Body of pancreas (tissue), 4 donors: ENCODE results near the gene PLD6. TPM values are rescaled to one million over a fixed set of nuclear protein-coding genes. Genes with fewer than 3 reads are reported as not detected.

Source experiments
- ATAC-seq: fragments of 150-250 bp; one replicate; pipeline ENCODE4 v1.9.1; 2016
- DNase-seq, 4 donors: peaks; one replicate each; pipeline ENCODE4 v3.0.0-alpha.2; 2019
- H3K27ac ChIP-seq, 4 donors: fragments of 200-600 bp; sonication (generic); 1 replicate in 3 of 4; 2 replicates in 1 of 4; pipeline versions ENCODE4 v1.5.1 to v1.6.1; 2016 to 2019; ENCODE audit warnings: mild to moderate bottlenecking in 1 of 4, mixed read lengths in 1 of 4, moderate library complexity in 1 of 4
- H3K27me3 ChIP-seq, 2 donors: fragments of 200-600 bp; sonication (generic); one replicate each; pipeline ENCODE4 v1.6.0; 2016; ENCODE audit warnings: mild to moderate bottlenecking in 1 of 2
- H3K36me3 ChIP-seq, 2 donors: fragments of 200-600 bp; sonication (generic); replicated peaks in 1 of 2; 2 replicates each; pipeline ENCODE4 v1.5.1; 2016; ENCODE audit warnings: low read depth in 2 of 2; ENCODE audit not compliant: insufficient read depth in 1 of 2
- H3K4me1 ChIP-seq: fragments of 200-600 bp; sonication (generic); one replicate; pipeline ENCODE4 v1.6.0; 2016
- H3K4me3 ChIP-seq, 2 donors: fragments of 200-600 bp; sonication (generic); 1 replicate in 1 of 2; 2 replicates in 1 of 2; pipeline ENCODE4 v1.5.1; 2016 to 2019
- H3K9me3 ChIP-seq, 3 donors: fragments of 200-600 bp; sonication (generic); 1 replicate in 2 of 3; 2 replicates in 1 of 3; pipeline ENCODE4 v1.5.1; 2016
- CTCF ChIP-seq, 7 experiments: fragments of 450-650 bp in 4 of 7; fragments of 200-600 bp in 3 of 7; sonication (generic) in 3 of 7; IDR thresholded peaks; one replicate each; pipeline ENCODE4 v1.5.1; 2016 to 2019; ENCODE audit warnings: antibody characterized with exemption in 7 of 7
- POLR2A ChIP-seq, 3 donors: fragments of 450-650 bp; IDR thresholded peaks; one replicate each; pipeline ENCODE4 v1.6.1; 2016; ENCODE audit warnings: antibody characterized with exemption in 3 of 3, mild to moderate bottlenecking in 2 of 3
- WGBS, 2 donors: methylation state at CpG; one replicate each; pipeline ENCODE4 v1.1.5; 2017; 5-methylcytosine and 5-hydroxymethylcytosine counted together
- intact Hi-C: fragments of 100-400 bp; cut with DNase I; formaldehyde crosslinking; loops from one replicate; pipeline ENCODE4 v1.15.1; 2023
- total RNA-seq, 2 donors: library from RNA; depleted of rRNA; stranded (reverse); fragments of >200 nt; gene quantifications; one replicate each; pipeline ENCODE4 v1.1.0, GENCODE V29; 2016

The PLD6 gene
- total RNA-seq, 2 donors from 2014 or later, result 3.6 to 6.6 TPM

GRCh38 chr17:17180141-17180603, 26.0 kb downstream of the PLD6 start:
- TF ChIP-seq CTCF (IDR thresholded peaks at IDR 0.05), result no peak
- no peak for TF ChIP-seq POLR2A (IDR thresholded peaks at IDR 0.05)
- peaks cover 2% of the 10 kb centered on the region for H3K4me1 ChIP-seq

GRCh38 chr17:17179371-17179827, 26.7 kb downstream of the PLD6 start:
- no peaks in the 10 kb centered on the region for H3K9me3 ChIP-seq
- TF ChIP-seq POLR2A (IDR thresholded peaks at IDR 0.05), result no peak
- no peak for TF ChIP-seq CTCF (IDR thresholded peaks at IDR 0.05)
- no peak overlapping the region for H3K4me3 ChIP-seq
- no peak for ATAC-seq
- peaks cover 14 to 40% of the 10 kb centered on the region in 2 donors for H3K36me3 ChIP-seq
- no peak for DNase-seq
- intact Hi-C loops, result no loop called here
- no peaks in the 10 kb centered on the region for H3K4me1 ChIP-seq
- WGBS, 2 donors, result 91 to 100% methylated on average over 2 of the region's 2 CpGs
- no peaks in the 10 kb centered on the region for H3K27me3 ChIP-seq
- no peak overlapping the region for H3K27ac ChIP-seq

More at GRCh38 chr17:17180141-17180603, 26.0 kb downstream of the PLD6 start:
- DNase-seq, result no peak
- WGBS, 2 donors, result 94 to 100% methylated on average over 3 to 9 of the region's 9 CpGs
- Histone ChIP-seq H3K27me3 (no peaks in the 10 kb centered on the region), H3K4me3 (no peak overlapping the region), H3K27ac (no peak overlapping the region), H3K9me3 (no peaks in the 10 kb centered on the region), H3K36me3 (peaks cover 14 to 38% of the 10 kb centered on the region in 2 donors)
- ATAC-seq, result no peak
- intact Hi-C loops, result no loop called here

- no peak for TF ChIP-seq POLR2A (IDR thresholded peaks at IDR 0.05)
- no peak for TF ChIP-seq CTCF (IDR thresholded peaks at IDR 0.05)
- peaks cover 5% of the 10 kb centered on the region for H3K4me1 ChIP-seq
- ATAC-seq (no peak), DNase-seq (no peak)
- peaks cover 20 to 40% of the 10 kb centered on the region in 2 donors for H3K36me3 ChIP-seq
- WGBS, 2 donors, result 93 to 94% methylated on average over 12 of the region's 12 CpGs
- no peaks in the 10 kb centered on the region for H3K27me3 ChIP-seq
- intact Hi-C loops, result no loop called here
- no peak overlapping the region for H3K27ac ChIP-seq
- H3K4me3 ChIP-seq, result no peak overlapping the region
- H3K9me3 ChIP-seq, result no peaks in the 10 kb centered on the region
Observed at GRCh38 chr17:17177176-17177575, 29.0 kb downstream of the PLD6 start.

- H3K36me3 ChIP-seq, result peaks cover 19 to 44% of the 10 kb centered on the region in 2 donors
- no peak for DNase-seq
- no peak for ATAC-seq
- TF ChIP-seq POLR2A (IDR thresholded peaks at IDR 0.05), result no peak
- TF ChIP-seq CTCF (IDR thresholded peaks at IDR 0.05), result no peak
- H3K27ac ChIP-seq, result no peak overlapping the region
- H3K4me3 ChIP-seq, result no peak overlapping the region
- no peaks in the 10 kb centered on the region for H3K9me3 ChIP-seq
- peaks cover 5% of the 10 kb centered on the region for H3K4me1 ChIP-seq
- intact Hi-C loops, result no loop called here
- H3K27me3 ChIP-seq, result no peaks in the 10 kb centered on the region
- WGBS, 2 donors, result 95 to 97% methylated on average over 12 of the region's 12 CpGs
Observed at GRCh38 chr17:17176341-17176740, 29.8 kb downstream of the PLD6 start.

- no peak for TF ChIP-seq CTCF (IDR thresholded peaks at IDR 0.05)
- TF ChIP-seq POLR2A (IDR thresholded peaks at IDR 0.05), result no peak
- peaks cover 5% of the 10 kb centered on the region for H3K4me1 ChIP-seq
- DNase-seq (no peak), ATAC-seq (no peak)
- no peak overlapping the region for H3K4me3 ChIP-seq
- no peaks in the 10 kb centered on the region for H3K9me3 ChIP-seq
- no peaks in the 10 kb centered on the region for H3K27me3 ChIP-seq
- WGBS, 2 donors, result 74 to 79% methylated on average over 6 to 12 of the region's 12 CpGs
- intact Hi-C loops, result no loop called here
- peaks cover 15 to 44% of the 10 kb centered on the region in 2 donors for H3K36me3 ChIP-seq
- no peak overlapping the region for H3K27ac ChIP-seq
Observed at GRCh38 chr17:17175917-17176316, 30.2 kb downstream of the PLD6 start.
